Adrenal gland (tissue), 12 donors: ENCODE measurements around the gene IL17RB. TPM values are rescaled to one million over a fixed set of nuclear protein-coding genes. Genes with fewer than 3 reads are reported as not detected.
A peak's percentile ranks its signal among the peaks of the same experiment; 100 is the strongest.

Experiments
- DNase-seq, 7 donors: peaks; one replicate each; pipeline ENCODE4 v3.0.0-alpha.2; 2019 to 2020
- H3K27ac ChIP-seq, 5 donors: fragments of 200-600 bp; sonication (generic) in 4 of 5; 1 replicate in 3 of 5; 2 replicates in 2 of 5; pipeline versions ENCODE4 v1.5.1 to v1.8.0; 2016 to 2020; ENCODE audit warnings: mild to moderate bottlenecking in 1 of 5
- H3K27me3 ChIP-seq: fragments of 200-600 bp; 2 replicates; pipeline ENCODE4 v1.8.0; 2021
- H3K36me3 ChIP-seq, 2 donors: fragments of 200-600 bp; replicated peaks in 1 of 2; 1 replicate in 1 of 2; 2 replicates in 1 of 2; pipeline versions ENCODE4 v1.5.1 to v1.8.0; 2018 to 2022
- H3K4me1 ChIP-seq, 2 donors: fragments of 200-600 bp; replicated peaks in 1 of 2; 1 replicate in 1 of 2; 2 replicates in 1 of 2; pipeline versions ENCODE4 v1.5.1 to v1.8.0; 2018 to 2021
- H3K4me3 ChIP-seq, 4 donors: fragments of 200-600 bp; sonication (generic) in 3 of 4; one replicate each; pipeline ENCODE4 v1.5.1; 2016 to 2018
- H3K9me3 ChIP-seq, 3 donors: fragments of 200-600 bp; sonication (generic) in 1 of 3; replicated peaks in 1 of 3; 1 replicate in 2 of 3; 2 replicates in 1 of 3; pipeline versions ENCODE4 v1.5.1 to v1.8.0; 2016 to 2021
- POLR2A ChIP-seq, 2 donors: fragments of 450-650 bp; IDR thresholded peaks; one replicate each; pipeline ENCODE4 v1.6.1; 2017; ENCODE audit warnings: antibody characterized with exemption in 2 of 2, mild to moderate bottlenecking in 2 of 2, moderate library complexity in 1 of 2
- WGBS, 4 donors: extraction: QIAGEN DNeasy Blood & Tissue Kit in 2 of 4; methylation state at CpG; one replicate each; pipeline versions ENCODE4 v1.1.5 to v1.1.7; 2013 to 2017; 5-methylcytosine and 5-hydroxymethylcytosine counted together
- intact Hi-C, 2 donors: fragments of 100-400 bp; cut with DNase I; formaldehyde crosslinking; loops; one replicate each; pipeline versions ENCODE4 v1.14.1 to v1.15.0; 2022 to 2023
- polyA plus RNA-seq, 3 donors: library from polyadenylated mRNA; stranded (reverse); fragments of 200-250 nt in 2 of 3; fragments of 350-450 nt in 1 of 3; fragmentation: Illumina TruSeq in 1 of 3; extraction: RNeasy Lipid Tissue Mini Kit (QIAGEN cat#74804) in 1 of 3; gene quantifications; one replicate each; pipeline ENCODE4 v1.2.3, GENCODE V29; 2013 to 2014
- total RNA-seq, 9 donors: library from RNA; depleted of rRNA in 4 of 9; stranded (reverse); fragments of >200 nt in 4 of 9; fragments of 120-200 nt in 1 of 9; fragmentation: NEBNext Ultra II Directional in 1 of 9; extraction: Animal tissue kit (Norgen Biotek cat#: 25700) in 1 of 9; gene quantifications; one replicate each; pipeline versions ENCODE4 v1.1.0 to v1.2.4, GENCODE V29; 2013 to 2023
- TF ChIP-seq, protein P1 (sequence below), 6 experiments: fragments of 450-650 bp in 4 of 6; fragments of 200-600 bp in 2 of 6; sonication (generic) in 1 of 6; IDR thresholded peaks; 1 replicate in 5 of 6; 2 replicates in 1 of 6; pipeline versions ENCODE4 v1.5.1 to v1.8.0; 2016 to 2021; ENCODE audit warnings: antibody characterized with exemption in 6 of 6, mild to moderate bottlenecking in 2 of 6, moderate library complexity in 1 of 6
- donor health status: healthy with polysubstance abuse.
- donor health status: Bipolar disorder and iron deficiency.
- donor health status: DM: yes; HTN: yes; CAD: no.
- donor health status: DM: no; HTN: no; CAD: no.
- donor health status: DM: no; HTN: no; CAD: no.
- donor health status: DM: yes; HTN: yes; CAD: no.

Gene IL17RB
- total and polyA plus RNA-seq, 12 donors, result 0.35 to 12.0 (median 2.1) TPM

DNA sequence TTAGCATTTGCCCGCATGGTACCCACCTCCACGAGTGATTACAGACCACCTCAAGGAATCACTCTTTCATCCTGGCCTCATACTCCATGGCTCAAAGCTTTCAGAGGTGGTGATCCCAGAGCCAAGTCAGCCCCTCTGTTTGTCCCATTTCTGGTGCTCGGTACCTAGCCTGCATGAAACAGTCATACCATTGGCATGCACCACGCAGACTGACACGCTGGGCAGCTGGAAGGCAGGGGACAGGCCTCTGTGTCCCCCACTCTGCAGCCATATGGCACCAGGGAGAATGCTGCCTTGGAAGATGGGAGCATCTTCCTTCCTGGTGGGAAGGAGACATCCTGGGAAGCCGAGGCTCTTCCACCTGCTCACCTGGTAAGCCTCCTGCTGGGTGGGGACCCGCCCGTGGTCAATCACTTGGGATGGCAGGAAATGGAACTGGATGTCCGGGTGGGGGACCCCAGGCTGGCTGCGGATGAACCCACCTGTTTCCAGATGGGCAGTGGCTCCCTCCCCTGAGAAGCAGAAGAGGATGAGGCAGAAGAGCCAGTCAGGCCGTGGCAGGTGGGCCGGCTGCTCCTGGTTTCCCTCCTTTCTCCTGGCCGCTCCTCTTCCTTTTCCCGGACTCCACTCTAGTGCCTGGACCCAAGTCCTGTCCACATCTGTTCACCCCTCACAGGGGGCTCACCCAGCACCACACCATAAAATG, 27.1 kb upstream of the IL17RB start:
- intact Hi-C loops, result no loop called here
- 91 to 95% (median 94%) methylated on average over 10 to 14 of the region's 14 CpGs for WGBS, 4 donors
- Histone ChIP-seq H3K9me3 (no peaks in the 10 kb centered on the region), H3K4me1 (peaks cover 0 to 5% of the 10 kb centered on the region in 2 donors), H3K27ac (no peak overlapping the region), H3K27me3 (no peaks in the 10 kb centered on the region), H3K4me3 (no peak overlapping the region), H3K36me3 (peaks cover 0 to 11% of the 10 kb centered on the region in 2 donors)
- DNase-seq, result peak in 2 of 7 donors; percentile 18 to 48
- TF ChIP-seq POLR2A (IDR thresholded peaks at IDR 0.05), result no peak
- TF ChIP-seq, protein P1, sequence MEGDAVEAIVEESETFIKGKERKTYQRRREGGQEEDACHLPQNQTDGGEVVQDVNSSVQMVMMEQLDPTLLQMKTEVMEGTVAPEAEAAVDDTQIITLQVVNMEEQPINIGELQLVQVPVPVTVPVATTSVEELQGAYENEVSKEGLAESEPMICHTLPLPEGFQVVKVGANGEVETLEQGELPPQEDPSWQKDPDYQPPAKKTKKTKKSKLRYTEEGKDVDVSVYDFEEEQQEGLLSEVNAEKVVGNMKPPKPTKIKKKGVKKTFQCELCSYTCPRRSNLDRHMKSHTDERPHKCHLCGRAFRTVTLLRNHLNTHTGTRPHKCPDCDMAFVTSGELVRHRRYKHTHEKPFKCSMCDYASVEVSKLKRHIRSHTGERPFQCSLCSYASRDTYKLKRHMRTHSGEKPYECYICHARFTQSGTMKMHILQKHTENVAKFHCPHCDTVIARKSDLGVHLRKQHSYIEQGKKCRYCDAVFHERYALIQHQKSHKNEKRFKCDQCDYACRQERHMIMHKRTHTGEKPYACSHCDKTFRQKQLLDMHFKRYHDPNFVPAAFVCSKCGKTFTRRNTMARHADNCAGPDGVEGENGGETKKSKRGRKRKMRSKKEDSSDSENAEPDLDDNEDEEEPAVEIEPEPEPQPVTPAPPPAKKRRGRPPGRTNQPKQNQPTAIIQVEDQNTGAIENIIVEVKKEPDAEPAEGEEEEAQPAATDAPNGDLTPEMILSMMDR (IDR thresholded peaks at IDR 0.05), result no peak

DNA sequence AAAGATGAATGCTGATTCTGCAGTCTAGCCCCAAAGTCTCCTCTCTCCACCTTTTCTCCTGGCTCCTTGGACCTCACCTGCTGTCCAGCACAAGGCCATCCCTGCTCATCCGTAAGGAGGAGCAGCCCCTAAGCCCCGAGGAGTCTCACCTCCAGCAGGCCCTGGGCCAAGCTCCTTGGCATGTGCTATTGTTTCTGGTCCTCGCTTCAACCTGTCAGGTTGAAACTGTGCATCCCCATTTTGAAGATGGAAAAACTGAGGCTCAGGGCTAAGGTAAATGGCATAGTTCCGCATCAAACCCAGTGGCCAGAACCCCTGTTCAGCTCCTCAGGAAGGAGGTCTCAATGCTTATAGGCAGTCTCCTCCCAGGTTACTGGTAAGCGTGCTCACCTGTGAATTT, 26.3 kb upstream of the IL17RB start:
- no peaks in the 10 kb centered on the region for H3K27me3 ChIP-seq
- TF ChIP-seq, protein P1 (IDR thresholded peaks at IDR 0.05), result no peak
- no peak for TF ChIP-seq POLR2A (IDR thresholded peaks at IDR 0.05)
- H3K27ac ChIP-seq, result no peak overlapping the region
- no peak overlapping the region for H3K4me3 ChIP-seq
- H3K36me3 ChIP-seq, result peaks cover 0 to 11% of the 10 kb centered on the region in 2 donors
- no peaks in the 10 kb centered on the region for H3K9me3 ChIP-seq
- WGBS, 4 donors, result 82 to 91% (median 89%) methylated on average over 5 of the region's 5 CpGs; no CpG with 5 or more reads in 1 of the 4 donors
- peaks cover 0 to 5% of the 10 kb centered on the region in 2 donors for H3K4me1 ChIP-seq
- intact Hi-C loops, result no loop called here
- DNase-seq, result peak in 1 of 7 donors; percentile 43

DNA sequence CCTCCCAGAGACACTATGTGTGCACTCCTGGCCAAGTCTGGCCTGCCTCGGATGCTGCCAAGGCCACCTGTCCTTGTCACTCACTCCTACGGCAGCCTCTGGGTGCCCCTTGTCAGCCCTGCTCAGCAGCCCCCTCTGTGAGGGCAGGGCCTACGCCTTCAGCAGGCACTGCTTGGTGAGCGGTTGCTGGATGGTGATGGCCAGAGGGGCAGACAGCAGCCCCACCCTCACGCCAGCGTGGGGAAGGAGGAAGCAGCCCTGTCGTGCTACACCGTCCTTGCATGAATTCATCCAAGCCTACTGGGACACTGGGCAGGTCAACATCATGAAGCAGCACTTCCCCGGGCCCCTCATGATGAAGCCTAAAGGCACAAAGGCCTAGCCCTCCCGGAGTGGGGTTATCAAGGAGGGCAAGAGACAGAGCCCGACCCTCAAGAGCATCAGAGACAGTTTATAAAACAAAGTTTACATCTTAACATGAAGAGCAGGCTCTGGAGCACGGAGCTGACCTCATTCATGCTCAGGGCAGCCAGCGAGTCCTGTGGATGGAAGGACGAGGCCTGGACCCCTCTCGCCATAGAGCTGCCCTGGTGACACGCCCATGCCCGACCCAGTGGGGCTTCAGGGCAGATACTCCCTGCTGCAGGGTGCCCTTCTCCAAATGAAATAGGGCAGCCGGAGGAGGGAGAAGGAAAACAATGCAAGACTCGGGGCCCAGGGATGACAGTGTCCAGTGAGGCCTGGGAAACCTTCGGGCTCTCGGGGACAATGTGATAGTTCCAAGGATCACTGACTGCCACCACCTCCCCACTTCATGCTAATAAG, 25.4 kb upstream of the IL17RB start:
- Histone ChIP-seq H3K4me3 (no peak overlapping the region), H3K4me1 (peaks cover 0 to 5% of the 10 kb centered on the region in 2 donors), H3K27ac (peak overlapping the region in 2 of 5 donors; percentile 8 to 60), H3K27me3 (no peaks in the 10 kb centered on the region), H3K36me3 (peaks cover 0 to 11% of the 10 kb centered on the region in 2 donors), H3K9me3 (no peaks in the 10 kb centered on the region)
- intact Hi-C loops, result no loop called here
- 64 to 84% (median 78%) methylated on average over 13 to 21 of the region's 21 CpGs for WGBS, 4 donors
- TF ChIP-seq POLR2A (IDR thresholded peaks at IDR 0.05), result no peak
- peak in 2 of 7 donors; percentile 23 to 57 for DNase-seq

DNA sequence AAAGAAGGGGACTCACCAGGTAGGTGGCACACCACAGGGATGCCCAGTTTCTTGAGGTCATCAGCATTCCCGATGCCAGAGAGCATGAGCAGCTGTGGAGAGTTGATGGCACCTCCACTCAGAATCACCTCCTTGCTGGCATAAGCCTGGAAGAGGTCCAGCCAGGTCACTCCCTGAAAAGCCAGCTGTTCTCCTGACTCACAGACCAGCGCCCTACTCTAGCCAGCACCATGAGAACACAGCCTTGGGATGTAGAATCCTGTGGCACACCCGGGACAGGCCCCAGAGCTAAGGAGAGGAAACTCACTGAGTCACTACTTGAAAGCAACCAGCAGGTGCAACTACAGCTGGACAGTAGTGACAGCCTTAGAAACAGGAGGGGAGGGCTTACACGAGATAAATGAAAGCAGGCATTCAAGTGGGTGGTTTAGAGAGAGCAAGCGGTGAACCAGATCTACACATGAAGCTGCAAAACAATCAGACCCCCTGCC, 24.7 kb upstream of the IL17RB start:
- H3K4me1 ChIP-seq, result peaks cover 0 to 5% of the 10 kb centered on the region in 2 donors
- TF ChIP-seq, protein P1 (IDR thresholded peaks at IDR 0.05), result peak in 2 of 6 experiments; percentile 20 to 33
- no peak for TF ChIP-seq POLR2A (IDR thresholded peaks at IDR 0.05)
- peak; percentile 56 to 91 (median 84) for DNase-seq
- WGBS, 4 donors, result 48 to 56% (median 51%) methylated on average over 4 to 5 of the region's 5 CpGs
- no peak overlapping the region for H3K4me3 ChIP-seq
- H3K36me3 ChIP-seq, result peaks cover 0 to 11% of the 10 kb centered on the region in 2 donors
- peak overlapping the region in 4 of 5 donors; percentile 8 to 60 (median 24) for H3K27ac ChIP-seq
- intact Hi-C loops, result no loop called here
- H3K27me3 ChIP-seq, result no peaks in the 10 kb centered on the region
- H3K9me3 ChIP-seq, result no peaks in the 10 kb centered on the region
